Measurements from ENCODE around the gene CCDC141.

- TF ChIP-seq PATZ1 (CRISPR knock-in tag; IDR thresholded peaks at IDR 0.05; ENCODE audit: borderline replicate concordance) (no peak), CREB5 (CRISPR knock-in tag; IDR thresholded peaks at IDR 0.05; ENCODE audit: low read depth) (no peak), ARNTL (CRISPR knock-in tag; IDR thresholded peaks at IDR 0.05; ENCODE audit: borderline replicate concordance, low read depth) (no peak), TOX (CRISPR knock-in tag; IDR thresholded peaks at IDR 0.05; ENCODE audit: borderline replicate concordance) (no peak), ZNF8 (CRISPR knock-in tag; IDR thresholded peaks at IDR 0.05) (no peak)
Measured at GRCh38 chr2:179005976-179006375, 44.0 kb downstream of the CCDC141 start.
